ENCODE measurements around the gene TMEM51.

Gene TMEM51

GRCh38 chr1:15187175-15188129 lies 33.9 kb downstream of the TMEM51 start:
- intact Hi-C loops (cut with DNase I): no loop called here
- no peak for DNase-seq

DNA sequence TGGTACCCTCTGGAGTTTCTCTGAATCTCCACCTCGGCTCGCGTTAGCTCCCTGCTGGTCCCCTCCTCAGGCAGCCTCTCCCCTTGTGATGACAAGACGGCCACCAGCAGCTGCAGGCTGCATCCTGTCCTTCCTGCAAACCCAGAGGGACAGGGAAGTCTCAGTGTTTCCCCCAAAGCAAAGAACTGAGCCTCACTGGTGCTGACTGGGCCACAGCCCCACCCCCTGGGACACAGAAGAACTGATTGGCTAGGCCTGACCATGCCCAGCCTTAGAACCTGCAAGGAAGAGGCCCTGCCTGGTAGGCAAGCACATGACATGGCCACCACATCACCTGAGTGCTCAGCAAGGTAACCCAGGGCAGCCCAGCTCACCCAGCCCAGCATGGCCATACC lies 34.6 kb downstream of the TMEM51 start:
- no peak for DNase-seq

GRCh38 chr1:15188678-15189077 lies 35.1 kb downstream of the TMEM51 start:
- intact Hi-C loops (cut with DNase I): no loop called here
- DNase-seq: no peak

More for the DNA sequence above, 34.6 kb downstream of the TMEM51 start:
- intact Hi-C loops (cut with DNase I): no loop called here

- intact Hi-C loops (cut with DNase I): no loop called here
- DNase-seq: no peak
These were observed 36.3 kb downstream of the TMEM51 start for GRCh38 chr1:15189692-15190370.

DNA sequence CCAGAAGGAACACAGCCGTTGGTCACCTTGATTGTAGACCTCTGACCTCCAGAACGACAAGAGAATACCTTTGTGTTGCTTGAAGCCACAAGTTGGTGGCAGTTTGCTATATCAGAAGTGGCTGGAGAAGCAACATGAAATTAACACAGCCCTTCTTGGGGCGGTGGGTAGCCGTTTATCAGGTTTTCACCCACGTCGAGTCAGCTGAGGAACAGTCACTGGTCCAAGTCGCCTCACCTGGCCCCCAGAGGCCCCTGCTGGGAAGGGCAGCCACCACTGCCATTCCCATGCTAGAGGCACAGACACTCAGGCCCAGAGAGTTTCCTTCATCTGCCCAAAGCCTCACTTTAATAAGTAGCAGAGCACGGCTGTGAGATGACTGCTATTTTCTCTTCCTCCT lies 37.7 kb downstream of the TMEM51 start:
- intact Hi-C loops (cut with DNase I): no loop called here
- DNase-seq: no peak

- intact Hi-C loops (cut with DNase I): no loop called here
- no peak for DNase-seq
These were observed 38.2 kb downstream of the TMEM51 start for GRCh38 chr1:15191770-15192169.

DNA sequence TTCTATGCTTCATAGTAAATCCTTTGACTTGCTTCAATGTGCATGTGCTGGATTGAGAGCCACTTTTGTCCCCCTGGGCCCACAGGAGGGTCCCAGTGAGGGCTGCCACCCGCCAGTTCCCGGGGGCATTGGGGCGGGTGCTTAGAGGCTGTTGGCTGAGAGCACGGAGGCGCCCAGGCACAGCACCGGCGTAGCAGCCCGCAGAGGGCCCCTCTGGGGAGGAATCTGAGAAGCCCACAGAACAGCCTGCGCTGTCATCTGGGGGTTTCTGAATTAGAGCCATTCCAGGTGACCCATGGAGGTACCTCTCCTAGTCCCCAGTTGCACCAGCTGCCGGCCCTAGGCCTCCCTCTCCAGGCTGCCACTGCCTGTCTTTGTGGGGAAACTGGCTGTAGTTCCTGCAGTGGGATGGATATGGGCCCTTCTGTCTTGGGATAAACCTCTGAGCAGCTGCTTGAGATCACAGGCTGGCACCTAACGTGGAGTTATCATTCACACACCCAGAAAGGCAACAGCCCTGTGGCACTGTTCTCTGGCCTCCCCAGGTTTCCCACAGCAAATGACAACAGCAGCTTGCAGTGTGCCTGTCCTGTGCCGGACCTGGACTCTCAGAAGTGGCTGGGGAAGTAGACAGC lies 39.5 kb downstream of the TMEM51 start:
- no peak for DNase-seq
- intact Hi-C loops (cut with DNase I): no loop called here

- DNase-seq: peak in 17 of 42 donors; percentile 9 to 64 (median 33)
- intact Hi-C loops (cut with DNase I): no loop called here
These were observed 42.0 kb downstream of the TMEM51 start for GRCh38 chr1:15195420-15196052.

DNA sequence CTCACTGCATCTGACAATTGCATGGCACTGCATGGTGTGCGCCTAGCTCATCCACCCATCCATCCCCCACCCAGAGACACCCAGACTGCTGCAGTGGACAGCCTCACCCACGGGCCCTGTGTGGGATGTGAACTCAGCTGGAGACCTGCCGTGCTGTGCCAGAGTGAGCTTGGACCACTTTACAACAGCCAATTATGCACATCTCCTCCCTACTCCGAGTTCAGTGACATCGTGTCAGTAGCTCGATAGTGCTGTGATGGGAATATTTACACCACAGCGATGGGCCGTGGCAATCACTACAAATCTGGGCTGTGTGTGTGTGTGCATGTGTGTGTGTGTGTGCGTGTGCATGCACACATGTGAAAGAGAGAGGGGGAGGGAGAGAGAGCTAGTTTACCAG lies 42.5 kb downstream of the TMEM51 start:
- intact Hi-C loops (cut with DNase I): no loop called here
- no peak for DNase-seq

DNA sequence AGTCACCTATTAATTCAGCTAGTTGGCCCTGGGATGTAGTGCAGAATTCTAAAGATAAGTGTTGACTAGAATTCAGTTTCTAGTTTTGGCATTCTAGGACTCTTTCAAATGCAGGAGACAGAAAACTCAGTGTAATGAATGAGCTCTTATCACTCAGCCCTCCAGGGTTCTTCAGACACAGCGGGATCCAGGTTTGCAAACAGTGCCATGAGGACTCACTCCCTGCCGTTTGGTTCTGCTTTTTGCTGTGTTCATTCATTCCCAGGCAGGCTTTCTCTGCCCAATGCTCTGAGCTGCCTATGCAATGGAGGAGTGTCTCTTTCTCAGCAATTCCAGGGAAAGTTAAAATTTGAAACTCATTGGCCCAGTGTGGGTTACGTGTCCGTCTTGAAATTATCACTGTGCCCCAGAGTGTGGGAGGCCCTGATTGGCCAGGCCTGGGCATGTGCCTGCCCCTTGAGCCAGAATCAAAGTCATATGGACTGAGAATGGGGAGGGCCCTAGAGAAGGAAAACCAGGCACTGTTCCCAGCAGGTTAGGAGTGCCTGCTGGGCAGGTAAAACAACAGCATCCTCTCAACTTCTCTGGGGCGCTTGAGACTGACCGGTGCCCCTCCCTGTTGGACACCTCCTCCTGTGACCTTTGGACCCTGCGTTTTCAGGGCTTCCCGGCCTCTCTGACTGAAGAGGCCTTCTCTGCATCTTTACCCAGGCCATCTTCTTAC lies 43.4 kb downstream of the TMEM51 start:
- DNase-seq: no peak
- intact Hi-C loops (cut with DNase I): no loop called here

GRCh38 chr1:15197591-15198447 lies 44.3 kb downstream of the TMEM51 start:
- DNase-seq: peak in 1 of 42 donors; percentile 3
- intact Hi-C loops (cut with DNase I): no loop called here

DNA sequence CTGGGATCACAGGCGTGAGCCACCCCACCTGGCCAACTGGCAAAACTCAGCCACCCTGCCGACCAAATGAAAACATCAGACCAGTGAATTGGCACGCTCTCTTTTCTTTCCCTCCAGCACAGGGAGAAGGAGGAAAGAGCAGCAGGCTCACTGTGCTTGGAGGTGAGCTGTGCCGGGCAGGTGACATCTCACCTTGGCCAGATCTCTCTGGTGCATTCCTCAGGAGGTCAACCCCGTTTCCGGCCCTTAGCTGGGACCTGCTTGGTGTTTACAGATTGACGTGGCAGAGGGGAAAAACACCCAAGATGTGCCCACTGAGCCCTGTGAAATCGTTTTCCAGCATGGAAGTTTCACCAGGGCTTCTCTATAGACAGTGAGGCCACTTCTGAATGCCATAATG lies 45.1 kb downstream of the TMEM51 start:
- no peak for DNase-seq
- intact Hi-C loops (cut with DNase I): no loop called here

GRCh38 chr1:15201221-15201620 lies 47.7 kb downstream of the TMEM51 start:
- no peak for DNase-seq
- intact Hi-C loops (cut with DNase I): no loop called here

GRCh38 chr1:15201849-15202551 lies 48.5 kb downstream of the TMEM51 start:
- DNase-seq: no peak
- intact Hi-C loops (cut with DNase I): no loop called here

- intact Hi-C loops (cut with DNase I): no loop called here
- DNase-seq: no peak
These were observed 51.4 kb downstream of the TMEM51 start for GRCh38 chr1:15204931-15205330.

DNA sequence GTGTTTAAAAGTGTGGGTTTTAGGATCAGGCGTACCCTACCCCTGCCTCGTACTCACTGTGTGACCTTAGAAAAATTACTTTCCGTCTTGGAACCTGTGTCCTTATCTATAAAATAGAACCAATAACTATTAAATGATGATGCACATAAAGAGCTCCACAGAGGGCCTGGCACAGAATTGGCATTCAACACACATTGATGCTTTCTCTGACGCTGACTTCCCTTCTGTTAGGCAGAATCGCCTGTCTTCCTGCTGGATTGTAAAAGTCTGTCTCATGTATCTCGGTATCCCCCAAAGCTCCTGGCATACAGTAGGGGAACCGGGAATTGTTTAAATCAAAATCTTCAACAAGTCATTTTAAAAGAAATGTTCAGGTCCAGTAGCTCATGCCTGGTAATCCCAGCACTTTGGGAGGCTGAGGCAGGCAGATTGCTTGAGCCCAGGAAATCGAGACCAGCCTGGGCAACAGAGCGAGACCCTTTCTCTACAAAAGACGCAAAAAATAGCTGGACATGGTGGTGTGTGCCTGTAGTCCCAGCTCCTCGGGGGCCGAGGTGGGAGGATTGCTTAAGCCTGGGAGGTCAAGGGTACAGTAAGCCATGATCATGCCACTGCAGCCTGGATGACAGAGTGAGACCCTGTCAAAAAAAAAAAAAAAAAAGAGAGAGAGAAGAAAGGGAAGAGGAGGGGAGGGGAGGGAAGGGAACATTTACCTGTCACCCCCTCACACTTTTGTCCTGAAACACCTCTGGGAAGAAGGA lies 52.2 kb downstream of the TMEM51 start:
- DNase-seq: no peak
- intact Hi-C loops (cut with DNase I): no loop called here

All from head of caudate nucleus (tissue), 42 donors.